ENCODE results near the gene APOBEC3F. TPM values are rescaled to one million over a fixed set of nuclear protein-coding genes. Genes with fewer than 3 reads are reported as not detected.

Gene APOBEC3F
- polyA plus RNA-seq, 1 experiment: 8.6 TPM

DNA sequence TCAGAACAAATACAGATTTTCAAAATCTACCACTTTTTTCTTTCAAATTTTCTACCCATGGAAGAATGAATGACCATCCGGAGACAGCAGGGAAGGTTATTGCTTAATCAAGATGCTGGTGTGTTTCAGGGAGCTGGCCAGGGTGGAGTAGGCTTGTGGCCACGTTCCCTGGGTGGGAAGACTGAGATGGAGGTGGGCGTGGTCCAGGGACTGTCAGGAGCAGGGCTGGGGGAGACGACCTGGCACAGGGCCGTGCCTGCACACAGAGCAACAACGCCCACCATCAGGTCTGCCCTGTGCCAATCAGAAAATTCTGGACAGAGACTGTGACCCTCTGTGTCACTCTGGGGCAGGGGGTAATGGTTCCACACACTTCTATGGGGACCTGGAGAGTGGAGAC lies 49.3 kb downstream of the APOBEC3F start:
- no peaks in the 10 kb centered on the region for H3K36me3 ChIP-seq (ENCODE audit: control insufficient read depth, insufficient read depth, low read length)

DNA sequence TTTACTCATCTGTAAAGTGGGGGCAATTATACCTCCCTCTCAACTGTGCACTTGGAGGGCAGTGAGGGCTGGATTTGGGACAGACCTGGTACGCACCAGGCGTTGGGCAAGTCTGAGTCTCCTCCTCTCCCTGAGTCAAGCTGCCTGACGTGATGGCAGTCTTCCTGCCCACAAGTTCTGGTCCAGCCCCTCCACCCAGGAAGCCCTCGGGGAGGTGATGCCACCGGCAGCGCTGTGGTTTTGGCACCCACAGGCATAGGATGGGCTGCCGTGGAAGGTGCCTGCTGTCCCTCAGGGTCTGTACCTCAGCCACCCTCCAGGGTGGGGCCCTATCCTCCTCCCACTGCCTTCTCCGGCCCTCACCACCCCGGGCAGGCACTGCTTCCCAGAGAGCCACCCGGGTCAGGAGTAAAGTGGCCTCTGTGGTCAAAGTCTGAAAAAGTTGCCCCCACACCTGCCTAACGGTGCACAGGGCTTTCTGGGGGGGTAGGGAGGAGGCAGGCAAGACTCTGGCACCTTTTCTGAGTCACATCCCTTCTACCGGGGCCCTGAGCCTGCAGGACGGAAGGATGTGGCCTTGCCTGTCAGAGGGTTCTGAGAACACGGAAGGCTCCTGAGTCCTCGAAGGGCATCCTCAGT lies 49.9 kb downstream of the APOBEC3F start:
- ChIA-PET POLR2A (no interaction called here), CTCF (no interaction called here)
- Histone ChIP-seq H3K36me3 (ENCODE audit: control insufficient read depth, insufficient read depth, low read length) (no peaks in the 10 kb centered on the region), H3K27me3 (ENCODE audit: control insufficient read depth, insufficient read depth, low read length) (peaks cover 4% of the 10 kb centered on the region), H3K4me3 (ENCODE audit: low read depth, low read length) (no peak overlapping the region)
- TF ChIP-seq, protein P1, sequence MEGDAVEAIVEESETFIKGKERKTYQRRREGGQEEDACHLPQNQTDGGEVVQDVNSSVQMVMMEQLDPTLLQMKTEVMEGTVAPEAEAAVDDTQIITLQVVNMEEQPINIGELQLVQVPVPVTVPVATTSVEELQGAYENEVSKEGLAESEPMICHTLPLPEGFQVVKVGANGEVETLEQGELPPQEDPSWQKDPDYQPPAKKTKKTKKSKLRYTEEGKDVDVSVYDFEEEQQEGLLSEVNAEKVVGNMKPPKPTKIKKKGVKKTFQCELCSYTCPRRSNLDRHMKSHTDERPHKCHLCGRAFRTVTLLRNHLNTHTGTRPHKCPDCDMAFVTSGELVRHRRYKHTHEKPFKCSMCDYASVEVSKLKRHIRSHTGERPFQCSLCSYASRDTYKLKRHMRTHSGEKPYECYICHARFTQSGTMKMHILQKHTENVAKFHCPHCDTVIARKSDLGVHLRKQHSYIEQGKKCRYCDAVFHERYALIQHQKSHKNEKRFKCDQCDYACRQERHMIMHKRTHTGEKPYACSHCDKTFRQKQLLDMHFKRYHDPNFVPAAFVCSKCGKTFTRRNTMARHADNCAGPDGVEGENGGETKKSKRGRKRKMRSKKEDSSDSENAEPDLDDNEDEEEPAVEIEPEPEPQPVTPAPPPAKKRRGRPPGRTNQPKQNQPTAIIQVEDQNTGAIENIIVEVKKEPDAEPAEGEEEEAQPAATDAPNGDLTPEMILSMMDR (IDR thresholded peaks at IDR 0.05; ENCODE audit: insufficient read depth, low read depth, low read length): no peak
- DNase-seq (ENCODE audit: low read depth): no peak

More for the DNA sequence above, 49.3 kb downstream of the APOBEC3F start:
- POLR2A ChIA-PET: no interaction called here
- CTCF ChIA-PET: no interaction called here
- TF ChIP-seq, protein P1 (IDR thresholded peaks at IDR 0.05; ENCODE audit: insufficient read depth, low read depth, low read length): no peak
- no peak for DNase-seq (ENCODE audit: low read depth)
- H3K27me3 ChIP-seq (ENCODE audit: control insufficient read depth, insufficient read depth, low read length): peaks cover 4% of the 10 kb centered on the region
- H3K4me3 ChIP-seq (ENCODE audit: low read depth, low read length): no peak overlapping the region

DNA sequence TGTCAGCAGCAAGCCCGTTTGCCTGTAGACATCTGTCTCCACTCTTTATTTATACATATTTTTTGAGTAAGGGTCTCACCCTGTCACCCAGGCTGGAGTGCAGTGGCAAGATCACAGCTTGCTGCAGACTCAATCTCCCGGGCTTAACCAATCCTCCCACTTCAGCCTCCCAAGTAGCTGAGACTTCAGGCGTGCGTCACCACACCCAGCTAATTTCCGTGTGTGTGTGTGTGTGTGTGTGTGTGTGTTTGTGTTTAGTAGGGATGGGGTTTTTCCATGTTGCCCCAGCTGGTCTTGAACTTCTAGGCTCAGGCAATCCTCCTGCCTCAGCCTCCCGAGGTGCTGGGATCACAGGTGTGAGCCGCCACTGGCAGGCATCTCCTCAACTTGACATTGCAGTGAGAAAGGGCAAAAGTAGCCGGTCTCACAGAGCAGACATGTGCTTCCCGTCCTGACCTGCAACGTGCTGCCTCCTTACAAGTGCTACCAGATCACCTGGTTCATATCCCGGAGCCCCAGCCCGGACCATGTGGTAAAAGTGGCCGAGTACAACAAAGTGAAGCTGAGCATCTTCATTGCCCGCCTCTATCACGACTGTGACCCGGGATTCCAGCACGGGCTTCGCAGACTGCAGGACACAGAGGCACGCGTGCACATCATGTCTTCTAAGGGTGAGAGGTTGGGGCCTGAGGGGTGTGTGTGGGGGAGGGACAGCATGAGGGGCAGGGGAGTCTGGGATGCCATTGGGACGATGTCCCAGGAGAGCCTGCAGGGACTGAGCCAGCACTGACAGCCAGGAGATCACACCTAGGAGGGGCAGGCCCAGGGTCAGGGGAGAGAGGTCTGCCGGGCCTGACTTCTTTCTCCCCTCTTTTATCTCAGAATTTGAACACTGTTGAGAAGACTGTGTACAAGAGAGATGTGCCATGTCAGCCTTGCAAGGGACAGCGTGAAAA lies 50.7 kb downstream of the APOBEC3F start:
- no peaks in the 10 kb centered on the region for H3K36me3 ChIP-seq (ENCODE audit: control insufficient read depth, insufficient read depth, low read length)
- no peak overlapping the region for H3K4me3 ChIP-seq (ENCODE audit: low read depth, low read length)
- DNase-seq (ENCODE audit: low read depth): no peak
- TF ChIP-seq, protein P1 (IDR thresholded peaks at IDR 0.05; ENCODE audit: insufficient read depth, low read depth, low read length): no peak
- ChIA-PET POLR2A (no interaction called here), CTCF (no interaction called here)
- H3K27me3 ChIP-seq (ENCODE audit: control insufficient read depth, insufficient read depth, low read length): peaks cover 4% of the 10 kb centered on the region

DNA sequence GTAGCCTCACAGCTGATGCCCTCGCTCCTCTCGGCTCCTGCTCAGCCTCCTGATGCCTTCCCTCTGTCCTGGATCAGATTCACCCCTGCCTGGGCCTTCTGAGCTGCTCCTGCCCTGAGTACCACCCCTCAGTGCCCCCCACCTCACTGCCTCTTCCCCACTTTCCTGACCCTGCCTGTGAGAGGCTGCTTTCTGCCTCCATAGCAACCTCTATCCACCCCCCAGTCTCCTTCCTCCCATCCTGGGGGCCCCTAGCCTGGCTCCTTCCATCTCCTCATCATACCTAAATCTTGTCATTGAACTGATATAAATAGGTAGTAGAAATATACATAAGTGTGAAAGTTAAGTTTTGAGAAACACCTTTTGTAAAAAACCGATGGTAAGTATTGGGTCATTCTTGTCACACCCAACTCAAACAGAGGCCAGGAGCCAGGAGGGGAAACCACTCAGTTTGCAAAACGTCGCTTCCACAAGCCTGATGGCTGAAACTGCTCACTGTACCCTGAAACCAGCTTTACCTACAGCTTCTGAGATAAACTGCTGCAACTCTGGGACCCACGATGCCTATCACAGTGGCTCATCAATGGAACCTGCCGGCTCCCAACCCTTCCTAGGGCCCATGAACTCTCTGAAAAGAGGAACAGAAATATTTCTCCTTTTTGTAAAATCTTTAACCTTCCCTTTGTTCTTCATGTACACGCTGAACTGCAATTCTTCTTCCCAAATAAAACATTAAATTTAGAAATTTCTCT lies 51.6 kb downstream of the APOBEC3F start:
- Histone ChIP-seq H3K27me3 (ENCODE audit: control insufficient read depth, insufficient read depth, low read length) (peaks cover 4% of the 10 kb centered on the region), H3K4me3 (ENCODE audit: low read depth, low read length) (no peak overlapping the region), H3K36me3 (ENCODE audit: control insufficient read depth, insufficient read depth, low read length) (no peaks in the 10 kb centered on the region)
- POLR2A ChIA-PET: no interaction called here
- DNase-seq (ENCODE audit: low read depth): no peak
- CTCF ChIA-PET: no interaction called here
- TF ChIP-seq, protein P1 (IDR thresholded peaks at IDR 0.05; ENCODE audit: insufficient read depth, low read depth, low read length): no peak
